ENCODE results near the gene LRRC10B.
A peak's percentile ranks its signal among the peaks of the same experiment; 100 is the strongest.
"Not testable (repeated sequence)": the region's sequence is repeated elsewhere in the genome, so short reads cannot be mapped to it uniquely, and the experiment has no call there.

LRRC10B gene

GRCh38 chr11:61507962-61508861, at the start of gene LRRC10B:
Gene LRRC10B, plus strand, starts transcription at chr11:61508749. Its CDS starts 250 bp downstream, at chr11:61508999.
- peak; percentile 19 for DNase-seq

GRCh38 chr11:61460474-61460881, 48.1 kb upstream of the LRRC10B start:
- no peak for DNase-seq

GRCh38 chr11:61460986-61461385, 47.6 kb upstream of the LRRC10B start:
- no peak for DNase-seq

GRCh38 chr11:61467602-61468001, 40.9 kb upstream of the LRRC10B start:
- DNase-seq: not testable (repeated sequence)

GRCh38 chr11:61468002-61468401, 40.5 kb upstream of the LRRC10B start:
- no peak for DNase-seq

- DNase-seq: no peak
Observed at GRCh38 chr11:61472282-61472681, 36.3 kb upstream of the LRRC10B start.

- no peak for DNase-seq
Observed at GRCh38 chr11:61472868-61473267, 35.7 kb upstream of the LRRC10B start.

- DNase-seq: no peak
Observed at GRCh38 chr11:61473370-61474012, 35.1 kb upstream of the LRRC10B start.

- no peak for DNase-seq
Observed at GRCh38 chr11:61474013-61474643, 34.4 kb upstream of the LRRC10B start.

- DNase-seq: no peak
Observed at GRCh38 chr11:61475433-61475832, 33.1 kb upstream of the LRRC10B start.

GRCh38 chr11:61476371-61476770, 32.2 kb upstream of the LRRC10B start:
- DNase-seq: no peak

GRCh38 chr11:61477126-61477525, 31.4 kb upstream of the LRRC10B start:
- no peak for DNase-seq

- DNase-seq: peak; percentile 51
Observed at GRCh38 chr11:61477727-61478148, 30.8 kb upstream of the LRRC10B start.

- DNase-seq: not testable (repeated sequence)
Observed at GRCh38 chr11:61479360-61480058, 29.0 kb upstream of the LRRC10B start.

- DNase-seq: no peak
Observed at GRCh38 chr11:61480261-61480993, 28.1 kb upstream of the LRRC10B start.

- no peak for DNase-seq
Observed at GRCh38 chr11:61480994-61481335, 27.6 kb upstream of the LRRC10B start.

GRCh38 chr11:61481806-61482205, 26.7 kb upstream of the LRRC10B start:
- no peak for DNase-seq

- no peak for DNase-seq
Observed at GRCh38 chr11:61482513-61482912, 26.0 kb upstream of the LRRC10B start.

- no peak for DNase-seq
Observed at GRCh38 chr11:61484541-61484940, 24.0 kb upstream of the LRRC10B start.

- DNase-seq: no peak
Observed at GRCh38 chr11:61485080-61485479, 23.5 kb upstream of the LRRC10B start.

- DNase-seq: no peak
Observed at GRCh38 chr11:61486011-61486620, 22.4 kb upstream of the LRRC10B start.

- DNase-seq: no peak
Observed at GRCh38 chr11:61486779-61487178, 21.8 kb upstream of the LRRC10B start.

All from CD4-positive, alpha-beta T cell treated with Interleukin-12 subunit alpha and Interleukin-12 subunit beta, for 1 hour (primary cell).